CD1c-positive myeloid dendritic cell (primary cell): Measurements from ENCODE around the gene CCDC158.
A peak's percentile ranks its signal among the peaks of the same experiment; 100 is the strongest.
"Not testable (repeated sequence)": the region's sequence is repeated elsewhere in the genome, so short reads cannot be mapped to it uniquely, and the experiment has no call there.

Experiments used
- DNase-seq: peaks from one replicate; pipeline ENCODE4 v3.0.0-alpha.2; 2016; ENCODE audit errors: extremely low spot score

CCDC158 gene

GRCh38 chr4:76311896-76312331, 109.0 kb downstream of the CCDC158 start:
- no peak for DNase-seq

DNA sequence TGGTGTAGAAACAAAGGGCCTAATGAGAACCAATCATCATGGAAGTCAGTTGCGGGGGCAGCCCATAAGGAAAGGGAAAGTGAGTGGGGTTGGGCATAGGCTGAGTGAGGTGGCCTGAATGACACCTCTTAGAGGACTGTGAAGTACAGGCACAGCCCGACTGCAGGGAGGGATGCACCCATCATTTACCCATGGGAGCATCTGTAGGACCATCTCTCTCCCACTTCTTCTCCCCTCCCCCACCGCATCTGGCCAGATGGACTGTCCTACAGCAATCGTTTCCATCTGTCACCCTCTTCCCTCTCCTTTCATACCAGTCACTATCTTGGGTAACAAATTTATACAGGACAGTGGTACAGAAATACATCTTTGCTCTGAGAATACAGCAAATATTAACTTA, 110.3 kb downstream of the CCDC158 start:
- no peak for DNase-seq

GRCh38 chr4:76309939-76310550, 110.9 kb downstream of the CCDC158 start:
- no peak for DNase-seq

DNA sequence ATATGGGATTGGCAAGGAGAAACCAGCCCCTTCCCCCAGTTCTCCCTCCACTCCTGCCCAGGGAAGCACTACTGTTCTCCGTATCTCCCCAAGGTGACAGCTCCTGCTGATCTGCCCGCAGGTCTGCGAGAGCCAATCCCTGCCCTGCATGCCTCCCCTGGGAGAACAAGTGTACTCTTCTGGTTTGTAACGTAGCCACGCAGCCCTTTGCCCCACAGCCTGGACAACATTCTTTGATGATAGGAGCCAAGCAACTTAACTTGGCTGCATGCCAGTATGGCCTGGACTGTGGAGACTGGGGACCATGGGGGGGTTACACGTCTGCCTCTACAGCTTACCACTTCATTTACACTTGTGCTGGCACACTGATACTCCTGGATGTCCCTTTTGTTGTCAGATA, 112.4 kb downstream of the CCDC158 start:
- no peak for DNase-seq

DNA sequence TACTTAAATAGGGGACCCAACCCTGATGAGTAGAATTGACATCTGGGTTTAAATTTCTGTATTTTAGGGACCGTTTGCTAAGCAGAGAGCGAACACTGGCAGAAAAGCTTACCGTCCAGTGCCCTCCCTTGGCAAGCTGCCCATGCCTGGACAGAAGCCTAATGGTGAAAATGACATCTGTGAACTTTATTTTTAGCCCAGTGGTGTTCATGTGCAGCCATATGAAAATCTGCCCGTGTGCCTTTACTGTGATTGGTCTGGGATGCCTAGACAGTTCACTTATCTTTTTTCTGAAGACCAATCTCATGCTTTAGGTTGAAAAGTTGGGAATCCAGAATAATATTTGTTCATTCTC, 113.3 kb downstream of the CCDC158 start:
- DNase-seq = no peak

DNA sequence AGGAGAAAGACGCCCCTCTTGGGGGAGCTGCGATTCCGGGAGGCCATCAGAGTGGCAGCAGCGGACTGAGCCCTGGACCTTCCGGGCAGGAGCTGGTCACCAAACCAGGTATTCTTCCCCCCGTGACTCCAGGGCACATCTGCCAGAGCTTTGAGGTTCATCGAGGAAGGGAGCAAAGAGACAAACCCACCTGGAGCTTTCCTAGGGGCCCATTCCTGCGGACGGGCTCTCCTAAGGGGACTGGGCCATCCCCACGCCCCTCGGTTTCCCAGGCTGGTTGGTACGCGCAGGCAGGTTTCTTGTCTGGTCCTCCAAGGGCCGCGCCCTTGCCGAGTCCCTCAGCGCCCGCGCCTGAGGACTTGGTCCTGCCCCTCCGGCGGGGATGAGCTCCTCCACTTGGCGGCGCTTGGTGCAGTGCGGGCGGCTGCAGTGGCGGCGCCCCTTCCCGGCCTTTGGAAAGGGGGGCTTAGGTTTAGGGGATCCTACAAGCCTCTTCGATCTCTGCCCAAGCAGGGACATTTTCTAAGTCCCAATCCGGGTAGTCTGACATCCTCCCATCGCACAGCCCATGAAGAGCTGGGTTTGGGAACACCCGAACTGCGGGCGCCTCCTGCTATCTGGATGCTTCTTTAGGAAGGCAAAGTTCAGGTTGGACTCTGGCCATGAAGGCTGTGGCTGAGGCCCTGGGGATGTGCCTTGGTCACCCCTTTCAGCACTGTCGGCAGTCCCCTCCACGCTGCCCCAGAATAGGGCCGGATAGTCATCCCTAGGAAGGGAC, 113.9 kb downstream of the CCDC158 start:
- DNase-seq = peak; percentile 31

DNA sequence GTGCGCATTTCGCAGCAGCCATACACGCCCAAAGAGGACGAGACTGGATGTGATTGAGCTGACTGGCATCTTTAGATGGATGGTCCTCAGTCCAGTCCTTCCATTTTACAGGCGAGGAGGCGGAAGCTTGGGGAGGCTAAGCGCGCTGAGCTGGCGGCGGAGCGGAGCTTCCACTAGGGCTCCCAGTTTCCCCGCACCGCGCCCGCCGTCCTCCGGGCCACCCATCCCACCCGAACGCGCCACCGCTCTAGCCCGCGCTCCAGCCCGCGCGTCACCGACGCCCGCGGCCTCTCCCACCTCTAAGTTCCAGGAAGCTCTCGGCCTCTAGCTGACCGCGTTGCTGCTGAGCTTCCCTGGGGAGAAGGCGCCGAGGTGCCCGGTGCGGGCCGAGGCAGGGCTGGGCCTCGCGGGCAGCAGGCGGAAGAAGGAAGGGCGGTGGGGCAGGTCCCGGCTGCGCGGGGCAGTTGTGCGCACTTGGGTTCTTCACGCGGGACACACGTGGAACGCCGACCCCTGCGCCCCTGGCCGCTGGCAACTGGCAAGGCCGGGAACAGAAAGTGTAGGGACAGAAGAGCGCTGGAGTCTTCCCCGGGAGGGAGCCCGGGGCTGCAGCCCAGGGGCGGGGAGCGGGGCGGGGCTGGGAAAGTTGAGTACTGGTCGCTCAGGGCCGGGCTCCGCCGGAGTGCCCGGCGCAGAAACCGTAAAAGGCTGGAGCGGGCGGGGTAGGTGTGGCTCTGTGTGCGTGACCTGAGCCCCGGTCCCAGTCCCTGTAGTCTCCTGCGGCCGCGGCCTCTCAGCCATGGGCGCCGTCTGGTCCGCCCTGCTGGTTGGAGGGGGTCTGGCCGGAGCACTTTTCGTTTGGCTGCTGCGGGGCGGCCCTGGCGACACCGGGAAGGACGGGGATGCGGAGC, 114.7 kb downstream of the CCDC158 start, which contains the start of gene STBD1:
Gene STBD1 (plus strand): TSS at position 763 of the 911 bp plus-strand sequence. CDS start 37 bp downstream, at position 800.
- peak; percentile 75 for DNase-seq

DNA sequence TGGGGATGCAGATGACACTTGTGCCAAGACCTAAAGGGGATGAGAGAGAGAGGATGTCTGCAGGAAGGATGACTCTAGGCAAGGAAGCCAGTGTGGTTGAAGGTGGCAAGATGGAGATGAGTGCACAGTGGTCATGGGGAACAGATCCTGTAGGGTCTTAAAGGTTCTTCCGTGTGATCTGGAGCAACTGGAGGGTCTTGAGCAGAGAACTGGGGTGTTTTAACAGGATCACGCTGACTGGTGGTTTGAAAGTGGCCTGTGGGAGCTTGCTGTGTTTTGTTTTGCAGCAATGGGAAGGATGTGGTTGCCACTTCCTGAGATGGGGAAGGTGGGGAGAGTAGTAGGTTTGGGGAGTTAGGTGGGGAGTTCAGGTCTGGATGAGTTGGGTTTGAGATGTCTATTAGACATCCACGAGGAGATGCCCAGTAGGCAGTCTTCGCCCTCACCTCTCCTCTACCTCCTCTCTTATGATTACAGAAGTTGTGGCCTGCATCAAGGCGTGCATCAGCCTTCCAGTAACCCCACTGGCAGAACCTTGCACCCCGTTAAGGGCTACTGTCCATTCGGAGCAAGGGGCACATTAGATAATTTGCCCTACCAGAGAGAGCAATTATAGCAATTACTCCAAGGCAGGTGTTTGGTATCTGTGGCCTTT, 115.8 kb downstream of the CCDC158 start:
- no peak for DNase-seq

- DNase-seq = peak; percentile 22
Measured at GRCh38 chr4:76302826-76303438, 118.0 kb downstream of the CCDC158 start.

DNA sequence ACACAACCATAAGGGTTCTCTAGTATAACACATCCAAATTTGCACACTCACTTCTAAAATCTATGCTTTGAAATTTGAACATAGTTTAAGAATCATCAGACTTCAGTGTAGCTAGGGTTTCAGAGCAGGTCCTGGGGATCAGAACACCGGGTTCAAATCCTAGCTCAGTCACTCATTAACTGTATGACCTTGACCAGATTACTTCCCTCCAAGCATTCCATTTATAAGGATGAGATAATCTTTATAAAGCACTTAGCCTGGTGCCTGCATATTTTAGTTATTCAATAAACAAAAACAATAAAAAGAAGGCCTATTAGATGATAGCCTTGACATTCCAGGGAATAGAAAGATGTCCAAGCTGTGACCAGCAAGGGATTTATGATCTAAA, 119.2 kb downstream of the CCDC158 start:
- no peak for DNase-seq

GRCh38 chr4:76301068-76301774, 119.7 kb downstream of the CCDC158 start:
- DNase-seq = peak; percentile 53

DNA sequence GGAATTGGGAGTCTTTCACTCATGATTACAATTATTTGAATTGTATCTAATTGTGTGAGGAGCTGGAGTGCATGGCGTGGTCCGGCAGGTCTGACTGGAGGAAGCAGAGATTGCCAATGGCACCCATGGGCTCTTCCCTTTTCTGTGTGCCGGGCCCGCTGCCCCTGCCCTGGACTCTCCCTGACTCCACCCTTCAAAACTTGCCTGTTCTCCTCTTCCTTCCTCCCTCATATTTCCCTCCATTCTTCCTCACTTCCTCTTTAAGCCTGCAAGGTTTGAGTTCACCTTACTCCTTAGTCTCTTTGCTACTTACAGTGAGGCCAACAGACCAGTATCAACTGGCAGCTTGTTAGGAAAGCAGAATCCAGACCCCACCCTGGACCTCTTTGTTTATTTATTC, 120.9 kb downstream of the CCDC158 start:
- DNase-seq = peak; percentile 33

GRCh38 chr4:76298227-76298626, 122.7 kb downstream of the CCDC158 start:
- DNase-seq = no peak

GRCh38 chr4:76296286-76296820, 124.6 kb downstream of the CCDC158 start:
- DNase-seq = peak; percentile 47

DNA sequence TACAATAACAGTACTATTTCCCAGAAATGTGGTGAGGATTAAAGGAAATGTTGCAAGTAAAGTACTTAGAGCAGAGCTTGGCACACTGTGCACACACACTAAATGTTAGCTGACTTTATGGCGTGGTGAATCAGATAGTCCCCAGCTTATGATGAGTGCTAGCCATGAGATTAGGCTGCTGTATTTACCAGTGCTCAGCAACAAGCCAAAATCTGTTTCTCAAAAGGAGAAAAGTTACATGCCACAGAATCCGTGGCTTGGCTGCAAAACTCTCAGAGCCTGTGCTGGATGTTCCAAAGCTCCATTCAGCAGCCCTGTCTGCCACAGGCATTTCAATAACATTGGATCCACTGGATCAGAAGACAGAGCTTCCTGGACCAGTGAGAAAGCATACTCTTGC, 127.2 kb downstream of the CCDC158 start:
- DNase-seq = no peak

- DNase-seq = no peak
Measured at GRCh38 chr4:76292730-76293129, 128.2 kb downstream of the CCDC158 start.

DNA sequence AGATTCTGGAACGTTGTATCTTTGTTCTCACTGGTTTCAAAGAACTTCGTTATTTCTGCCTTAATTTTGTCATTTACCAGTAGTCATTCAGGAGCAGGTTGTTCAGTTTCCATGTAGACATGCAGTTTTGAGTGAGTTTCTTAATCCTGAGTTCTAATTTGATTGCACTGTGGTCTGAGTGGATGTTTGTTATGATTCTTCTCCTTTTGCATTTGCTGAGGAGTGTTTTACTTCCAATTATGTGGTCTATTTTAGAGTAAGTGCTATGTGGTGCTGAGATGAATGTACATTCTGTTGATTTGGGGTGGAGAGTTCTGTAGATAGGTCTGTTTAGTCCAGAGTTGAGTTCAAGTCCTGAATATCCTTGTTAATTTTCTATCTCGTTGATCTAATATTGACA, 133.1 kb downstream of the CCDC158 start:
- not testable (repeated sequence) for DNase-seq

- no peak for DNase-seq
Measured at GRCh38 chr4:76283900-76284299, 137.0 kb downstream of the CCDC158 start.

DNA sequence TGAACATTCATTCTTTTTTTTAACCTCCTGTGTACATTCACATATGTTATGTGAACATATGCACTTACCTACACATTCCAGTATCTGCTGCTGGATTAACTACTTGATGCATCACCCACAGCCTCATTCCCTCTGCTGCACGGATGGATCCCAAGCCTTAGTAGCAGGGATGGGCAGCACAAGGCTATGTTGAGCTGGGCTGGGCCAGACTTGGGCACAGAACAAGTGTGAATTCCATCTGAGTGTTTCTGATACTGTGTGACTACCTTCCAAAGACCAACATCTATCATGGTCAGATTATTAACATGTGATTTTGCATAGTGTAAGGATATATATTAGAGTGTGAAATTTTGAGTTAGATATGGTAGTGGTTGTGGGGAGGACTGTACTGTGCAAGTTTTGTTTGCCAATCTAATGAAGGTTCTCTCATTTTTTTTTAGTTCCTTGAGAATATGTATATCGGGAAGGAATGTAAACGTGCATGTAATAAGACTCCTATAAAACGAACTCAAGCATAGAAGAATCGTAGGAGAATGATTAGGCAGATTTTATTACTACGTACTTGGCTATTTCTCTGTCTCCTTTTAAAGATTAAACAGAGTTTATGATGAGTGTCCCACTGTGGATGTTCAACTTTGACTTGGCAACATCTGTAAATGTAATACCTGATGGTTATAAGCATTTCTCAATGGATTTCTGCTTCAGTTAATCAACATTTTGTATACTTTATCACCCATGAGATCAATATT, 137.8 kb downstream of the CCDC158 start:
- DNase-seq = no peak

- DNase-seq = not testable (repeated sequence)
Measured at GRCh38 chr4:76281594-76281993, 139.3 kb downstream of the CCDC158 start.
